GM11168 (cell line): Measurements from ENCODE around the gene SLC39A7.

Source experiments
- in situ Hi-C: fragments of 300-500 bp; cut with MboI; formaldehyde crosslinking; loops from one replicate; pipeline ENCODE4 v1.12.0; 2022; ENCODE audit warnings: low sequenced_read_pairs; ENCODE audit not compliant: unreplicated experiment

SLC39A7 gene, protein sequence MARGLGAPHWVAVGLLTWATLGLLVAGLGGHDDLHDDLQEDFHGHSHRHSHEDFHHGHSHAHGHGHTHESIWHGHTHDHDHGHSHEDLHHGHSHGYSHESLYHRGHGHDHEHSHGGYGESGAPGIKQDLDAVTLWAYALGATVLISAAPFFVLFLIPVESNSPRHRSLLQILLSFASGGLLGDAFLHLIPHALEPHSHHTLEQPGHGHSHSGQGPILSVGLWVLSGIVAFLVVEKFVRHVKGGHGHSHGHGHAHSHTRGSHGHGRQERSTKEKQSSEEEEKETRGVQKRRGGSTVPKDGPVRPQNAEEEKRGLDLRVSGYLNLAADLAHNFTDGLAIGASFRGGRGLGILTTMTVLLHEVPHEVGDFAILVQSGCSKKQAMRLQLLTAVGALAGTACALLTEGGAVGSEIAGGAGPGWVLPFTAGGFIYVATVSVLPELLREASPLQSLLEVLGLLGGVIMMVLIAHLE

DNA sequence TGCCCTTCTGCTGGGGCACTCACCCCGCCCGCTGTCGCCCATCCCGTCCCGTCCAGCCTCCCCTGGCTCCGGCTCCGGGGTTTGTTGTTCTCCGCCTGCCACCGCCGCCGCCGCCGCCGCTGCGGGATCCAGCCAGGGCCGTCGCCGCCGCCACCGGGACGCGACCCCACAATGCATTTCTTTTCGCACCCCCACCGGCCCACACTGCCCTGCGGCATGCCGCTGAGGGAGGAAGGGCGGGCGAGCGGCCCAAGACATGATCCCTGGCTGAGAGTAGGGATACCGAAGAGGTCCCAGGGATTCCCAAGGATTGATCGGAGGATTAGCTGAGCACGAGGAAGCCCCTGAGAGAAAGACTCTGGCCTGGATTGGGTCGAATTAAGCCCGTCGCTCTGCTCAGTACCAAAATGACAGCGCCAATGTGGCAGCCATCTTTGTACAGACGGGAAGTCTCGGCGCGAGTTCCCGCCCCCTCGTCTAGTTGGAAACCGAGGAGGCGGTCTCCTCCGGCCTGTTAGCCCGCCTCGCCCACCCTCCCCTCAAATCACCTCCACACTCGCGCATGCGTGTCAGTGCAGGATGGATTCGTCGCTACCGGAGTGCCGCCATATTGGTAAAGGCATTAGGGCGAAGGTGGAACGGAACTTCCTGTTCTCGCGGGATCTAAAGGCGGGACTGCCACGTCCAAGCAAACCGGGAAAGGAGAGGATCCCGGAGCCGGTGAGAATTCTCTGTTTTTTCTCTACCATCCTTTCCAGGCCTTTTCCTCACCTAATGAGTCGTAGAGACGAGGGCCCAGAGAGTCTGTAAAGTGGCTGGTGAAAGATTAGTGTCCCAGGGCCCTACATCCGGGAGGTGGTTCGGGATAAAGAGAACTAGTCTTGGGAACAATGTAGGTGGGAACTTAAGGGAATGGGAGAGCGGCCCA is at the start of gene SLC39A7, which contains the start of gene RXRB:
SLC39A7 (plus strand) TSS at position 649 of the 928 bp plus-strand sequence. CDS start 379 bp downstream, outside the sequence.
RXRB (minus strand) TSS at position 447 of the 928 bp plus-strand sequence; CDS start at position 258, 189 bp downstream.
- in situ Hi-C loops = no loop called here

DNA sequence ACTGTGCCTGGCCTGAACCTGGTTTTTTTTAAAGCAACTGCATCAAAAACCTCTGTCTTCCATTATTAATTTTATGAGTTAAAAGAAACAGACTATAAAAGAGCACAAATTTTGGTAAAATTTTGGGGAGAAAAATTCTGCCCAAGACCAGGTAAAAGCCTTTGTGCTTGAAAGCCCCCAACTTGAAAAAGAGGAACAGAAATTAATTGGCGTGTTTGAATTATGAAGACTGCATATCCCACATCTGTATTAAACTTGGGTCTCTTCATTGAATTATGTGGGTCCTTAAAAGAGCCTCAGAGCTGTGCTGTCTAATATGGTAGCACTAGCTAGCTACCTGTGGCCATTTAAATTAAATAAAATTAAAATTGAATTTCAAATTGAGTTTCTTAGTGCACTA is 49.6 kb upstream of the SLC39A7 start:
- in situ Hi-C loops = no loop called here

DNA sequence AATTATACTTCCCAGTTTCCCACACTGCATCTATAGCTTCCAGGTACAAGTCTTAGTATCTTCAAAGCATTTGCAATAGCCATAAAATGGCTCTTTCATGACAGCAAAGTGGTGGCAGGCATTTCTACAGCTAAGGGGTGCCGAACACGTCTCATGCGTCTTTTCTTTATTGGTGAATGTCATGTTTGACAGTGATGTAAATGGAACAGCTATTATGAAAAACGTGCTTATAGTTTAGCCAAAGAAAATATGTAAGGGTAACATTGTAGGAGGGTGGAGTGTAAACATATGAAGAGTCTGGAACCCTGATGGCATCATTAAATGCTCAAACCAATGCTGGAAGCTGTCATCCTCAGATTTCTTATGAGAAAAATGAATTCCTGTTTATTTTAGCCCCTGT is 46.3 kb upstream of the SLC39A7 start:
- in situ Hi-C loops = no loop called here

DNA sequence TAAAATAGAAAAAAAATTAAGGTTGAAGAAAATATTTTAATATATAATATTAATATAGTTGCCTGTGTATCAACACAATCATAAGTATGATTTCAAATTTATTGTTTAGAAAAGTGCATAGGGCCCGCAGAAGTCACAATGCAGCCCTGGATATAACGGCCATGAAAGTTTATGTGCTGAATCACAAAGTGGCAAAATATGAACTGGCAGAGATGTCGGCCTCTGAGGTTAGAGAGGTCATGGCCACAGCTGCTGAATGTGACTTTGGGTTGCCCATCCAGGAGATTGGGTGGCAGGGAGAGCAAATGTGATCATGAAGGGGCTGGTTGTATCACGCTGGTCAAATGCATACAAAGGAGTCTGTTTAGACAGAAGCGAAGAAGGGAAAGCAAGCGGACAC is 44.1 kb upstream of the SLC39A7 start:
- in situ Hi-C loops = no loop called here

DNA sequence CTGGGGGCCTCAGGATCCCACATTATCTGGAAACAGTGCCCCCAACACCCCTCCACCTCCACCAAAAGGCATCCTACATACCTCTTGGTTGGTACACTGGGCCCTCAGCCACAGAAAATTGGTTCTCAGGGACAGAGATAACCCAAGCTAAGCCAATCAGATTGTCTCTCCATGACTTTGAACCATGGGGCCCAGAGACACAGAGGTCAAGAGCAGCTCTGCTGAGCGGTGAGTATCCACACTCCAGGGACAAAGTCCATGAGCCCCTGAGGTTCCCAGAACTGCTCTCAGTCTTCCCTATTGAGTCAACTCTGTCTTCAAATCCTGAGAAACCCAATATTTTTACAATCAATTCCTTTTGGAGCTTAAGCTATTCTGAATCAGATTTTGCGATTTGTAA is 43.7 kb upstream of the SLC39A7 start:
- in situ Hi-C loops = no loop called here

DNA sequence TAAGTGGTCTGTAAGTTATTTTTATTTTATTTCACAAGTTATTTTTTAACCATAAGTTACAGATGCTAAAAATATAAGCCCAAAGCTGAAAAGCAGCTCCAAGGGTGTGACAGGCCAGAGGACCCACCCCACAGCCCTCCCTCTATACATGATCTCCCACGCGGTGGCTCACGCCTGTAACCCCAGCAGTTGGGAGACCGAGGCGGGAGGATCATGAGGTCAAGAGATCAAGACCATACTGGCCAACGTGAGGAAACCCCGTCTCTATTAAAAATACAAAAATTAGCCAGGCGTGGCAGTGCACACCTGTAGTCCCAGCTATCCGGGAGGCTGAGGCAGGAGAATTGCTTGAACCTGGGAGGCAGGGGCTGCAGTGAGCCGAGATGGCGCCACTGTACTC is 40.6 kb upstream of the SLC39A7 start:
- in situ Hi-C loops = no loop called here

DNA sequence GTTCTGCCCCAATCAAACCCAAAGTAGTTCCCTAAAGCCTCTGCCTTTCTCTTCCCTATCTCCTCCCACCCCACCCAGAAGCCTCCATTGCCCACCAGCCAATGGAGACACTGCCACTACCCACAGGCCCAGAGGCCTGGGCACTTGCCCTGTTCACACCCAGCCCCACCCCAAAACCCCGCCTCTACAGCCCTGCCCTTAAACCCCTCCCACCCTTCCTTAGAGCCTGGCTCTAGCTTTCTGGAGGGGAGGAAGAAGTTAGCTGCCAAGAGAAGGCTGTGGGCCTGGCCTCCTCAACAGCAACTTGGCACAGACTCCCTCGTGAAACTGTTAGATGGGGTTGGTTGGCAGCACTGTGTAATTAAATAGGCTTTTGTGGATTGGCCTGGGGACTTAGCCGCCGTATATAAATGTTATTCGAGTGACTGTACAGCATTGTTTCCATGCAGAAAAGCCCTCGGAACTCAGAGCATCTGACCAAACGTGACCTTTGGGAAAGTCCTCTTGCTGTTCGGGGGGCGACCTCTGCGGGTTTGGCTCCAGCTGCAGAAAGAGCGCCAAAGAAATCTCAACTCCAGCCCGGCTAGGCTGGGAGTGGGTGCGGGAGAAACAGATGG is 39.8 kb upstream of the SLC39A7 start:
- in situ Hi-C loops = no loop called here

DNA sequence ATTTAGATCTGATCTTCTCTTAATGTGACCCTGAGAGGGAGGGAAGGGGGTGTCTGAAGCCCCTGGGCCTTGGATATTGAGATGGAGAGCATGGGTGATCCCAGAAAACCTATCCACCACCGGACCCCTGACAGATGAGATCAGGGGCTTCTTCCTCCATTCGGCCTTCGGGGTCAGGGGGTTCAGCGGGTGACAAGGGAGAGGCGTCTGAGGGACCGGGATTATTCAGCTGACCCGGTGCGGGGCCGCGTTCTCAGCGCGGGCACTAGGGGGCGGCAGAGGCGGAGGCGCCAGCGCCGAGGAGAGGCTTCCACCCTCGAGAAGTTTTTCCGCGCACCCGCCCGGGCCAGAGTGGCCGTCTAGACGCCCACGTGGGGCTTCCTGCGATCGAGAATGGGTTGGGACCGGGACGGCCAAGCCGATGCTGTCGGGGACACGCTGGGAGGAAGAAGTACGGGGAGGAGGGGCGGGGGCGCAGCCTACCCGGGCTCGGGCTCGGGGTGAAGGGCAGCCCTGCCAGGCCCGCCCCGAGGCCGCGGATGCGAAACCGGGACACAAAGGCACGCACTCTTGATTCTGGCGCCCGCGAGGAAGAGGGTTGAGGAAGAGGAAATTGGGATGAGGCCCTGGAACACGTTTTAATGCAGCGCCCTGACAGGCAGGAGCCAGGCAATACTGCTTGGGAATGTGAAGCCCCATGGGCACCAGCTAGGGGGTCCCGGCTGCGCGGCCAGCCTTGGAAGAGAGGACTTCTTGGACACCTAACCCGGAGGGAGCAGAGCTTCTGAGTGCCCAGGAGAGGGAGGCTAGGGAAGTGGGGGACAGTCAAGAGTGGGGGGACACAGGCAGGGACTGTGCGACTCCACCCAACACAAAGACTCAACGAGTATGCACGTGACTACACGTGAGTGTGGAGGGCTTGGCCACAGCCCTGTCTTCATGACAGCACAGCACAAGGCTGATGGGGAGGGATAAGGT is 39.0 kb upstream of the SLC39A7 start:
- in situ Hi-C loops = no loop called here

DNA sequence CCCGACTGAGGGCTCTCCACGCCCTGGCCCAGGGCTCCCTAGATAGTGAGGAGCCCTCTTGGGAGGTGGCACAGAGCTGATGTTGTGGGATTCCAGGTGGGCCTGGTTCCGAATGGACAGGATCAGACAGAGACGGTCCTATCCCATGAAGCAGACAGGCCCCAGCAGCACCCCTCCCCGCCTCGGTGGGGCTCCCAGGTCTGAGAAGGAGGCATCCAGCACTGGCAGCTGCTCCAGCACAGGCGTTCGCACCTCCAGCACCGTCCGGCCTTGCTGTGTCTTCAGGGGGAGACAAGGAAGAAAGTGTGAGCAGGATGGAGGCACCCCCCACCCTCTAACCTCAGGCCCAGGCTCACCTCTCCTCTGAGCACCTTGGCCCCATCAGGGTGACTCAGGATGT is 37.1 kb upstream of the SLC39A7 start:
- in situ Hi-C loops = no loop called here

DNA sequence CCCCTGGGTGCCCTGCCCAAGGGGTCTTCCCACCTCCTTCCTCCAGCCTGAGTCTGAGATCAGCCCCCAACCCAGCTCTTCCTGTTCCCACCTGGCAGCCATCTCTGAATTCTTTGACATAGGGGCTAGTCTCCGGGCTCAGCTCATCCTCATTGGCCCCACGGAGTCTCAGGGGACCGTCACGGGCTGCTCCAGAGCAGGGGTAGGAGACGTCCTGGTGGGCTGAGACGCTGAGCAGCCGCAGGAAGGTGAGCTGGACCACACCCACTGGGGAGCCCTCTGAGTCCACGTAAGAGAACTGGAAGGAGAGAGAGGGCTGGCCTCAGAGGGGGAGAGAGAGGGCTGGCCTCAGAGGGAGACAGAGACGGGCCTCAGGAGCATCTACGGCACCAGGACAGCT is 36.5 kb upstream of the SLC39A7 start:
- in situ Hi-C loops = no loop called here

DNA sequence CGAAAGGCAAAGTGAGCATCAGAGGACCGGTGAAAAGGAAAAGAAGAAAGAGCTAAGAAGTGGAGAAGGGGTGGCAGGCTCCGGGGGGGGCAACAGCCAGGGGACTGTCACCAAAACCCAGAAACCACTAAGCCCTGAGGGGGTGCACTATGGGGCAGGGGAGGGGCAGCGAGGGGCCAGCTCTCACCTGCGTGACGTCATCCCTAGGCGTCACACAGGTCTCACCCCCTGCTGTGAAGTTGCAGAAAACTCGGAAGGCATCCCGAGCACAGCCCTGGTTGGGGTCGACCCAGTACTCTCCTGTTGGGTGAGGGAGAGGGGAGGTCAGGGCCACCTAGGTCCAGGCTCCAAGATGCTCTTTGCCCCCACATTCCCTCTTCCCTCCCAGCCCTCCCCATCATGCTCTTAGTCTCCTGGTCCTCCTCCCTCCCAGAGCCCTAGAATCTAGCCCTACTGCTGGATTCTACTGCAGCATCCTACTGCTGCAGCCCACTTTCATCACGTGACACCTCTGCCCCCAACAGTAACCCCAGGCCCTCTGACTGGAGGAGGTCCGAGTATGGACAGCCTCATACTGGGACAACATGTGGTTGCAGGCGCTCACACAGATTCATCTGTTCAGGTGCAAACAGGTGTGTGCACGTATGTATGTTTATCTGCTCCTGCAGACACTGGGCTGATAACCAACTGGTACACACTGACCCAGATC is 35.8 kb upstream of the SLC39A7 start:
- in situ Hi-C loops = loop anchor here (5.0 kb wide), 1 partner anchor 82 kb away; no protein-coding TSS in a partner anchor

DNA sequence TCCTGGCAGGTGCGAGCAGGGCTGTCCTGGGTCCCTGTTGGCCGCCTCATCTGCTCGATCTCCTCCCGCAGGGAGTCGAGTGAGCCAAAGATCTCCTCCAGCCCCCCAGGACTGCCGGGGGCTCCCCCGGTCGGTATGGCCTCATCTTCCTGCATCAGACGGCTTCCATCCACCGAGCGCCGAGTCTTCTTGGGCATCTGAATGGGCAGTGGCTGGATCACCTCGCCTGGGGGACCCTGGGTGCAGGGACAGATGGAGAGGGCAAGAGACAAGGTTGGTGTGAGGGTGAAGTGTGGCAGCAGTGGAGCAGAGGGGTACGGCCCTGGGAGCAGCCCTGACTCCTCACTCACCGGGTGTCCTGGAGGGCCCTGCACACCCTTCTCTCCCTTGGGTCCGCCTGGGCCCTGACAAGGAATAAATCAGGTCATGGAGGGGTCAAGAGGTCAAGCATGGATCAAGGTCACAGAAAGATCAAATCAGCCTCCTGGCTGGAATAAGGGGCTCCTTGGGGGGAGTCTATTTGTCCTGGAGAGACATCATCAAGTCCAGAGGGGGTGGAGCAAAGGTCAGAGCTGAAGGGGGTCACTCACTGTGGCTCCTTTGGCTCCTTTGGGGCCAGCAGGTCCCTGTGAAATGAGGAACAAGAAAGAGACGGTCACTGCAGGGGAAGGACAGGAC is 34.9 kb upstream of the SLC39A7 start:
- in situ Hi-C loops = loop anchor here (5.0 kb wide), 1 partner anchor 82 kb away; no protein-coding TSS in a partner anchor

DNA sequence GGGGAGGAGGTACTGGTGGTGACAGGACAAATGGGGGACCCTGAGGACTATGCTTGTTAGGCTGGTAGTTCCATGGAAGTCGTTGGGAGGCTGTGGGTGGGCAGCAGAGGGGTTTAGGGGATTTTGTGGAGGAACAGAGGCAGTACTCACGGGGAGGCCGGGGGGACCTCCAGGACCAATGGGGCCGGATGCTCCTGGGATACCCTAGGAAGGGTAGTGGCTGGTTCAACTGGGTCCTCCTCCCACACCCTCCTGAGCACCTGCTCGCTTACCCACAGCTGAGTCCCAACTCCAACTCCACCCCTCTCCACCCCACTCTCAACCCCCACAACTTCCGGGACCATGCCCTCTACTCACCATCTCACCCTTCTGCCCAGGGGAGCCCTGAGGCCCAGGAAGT is 34.3 kb upstream of the SLC39A7 start:
- in situ Hi-C loops = loop anchor here (5.0 kb wide), 1 partner anchor 81 kb away; no protein-coding TSS in a partner anchor

DNA sequence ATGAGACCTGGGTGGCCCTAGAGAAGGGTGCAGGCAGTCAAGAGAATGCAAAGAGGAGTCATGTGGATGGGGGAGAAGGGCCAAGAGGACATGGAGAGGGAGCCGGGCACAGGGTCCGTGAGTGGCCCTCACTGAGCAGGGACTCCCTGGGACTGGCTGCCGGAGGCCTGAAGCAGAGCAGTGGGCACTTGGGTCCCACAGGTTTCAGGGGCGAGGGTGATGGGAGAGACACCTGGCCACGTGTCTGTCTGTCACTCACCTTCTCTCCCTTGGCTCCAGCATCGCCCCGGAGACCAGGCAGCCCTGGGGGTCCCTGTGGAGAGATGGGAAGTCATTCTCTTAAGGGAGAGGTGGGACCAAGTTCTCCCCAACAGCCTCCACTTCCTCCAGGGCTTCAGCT is 33.9 kb upstream of the SLC39A7 start:
- in situ Hi-C loops = loop anchor here (5.0 kb wide), 1 partner anchor 80 kb away; no protein-coding TSS in a partner anchor

DNA sequence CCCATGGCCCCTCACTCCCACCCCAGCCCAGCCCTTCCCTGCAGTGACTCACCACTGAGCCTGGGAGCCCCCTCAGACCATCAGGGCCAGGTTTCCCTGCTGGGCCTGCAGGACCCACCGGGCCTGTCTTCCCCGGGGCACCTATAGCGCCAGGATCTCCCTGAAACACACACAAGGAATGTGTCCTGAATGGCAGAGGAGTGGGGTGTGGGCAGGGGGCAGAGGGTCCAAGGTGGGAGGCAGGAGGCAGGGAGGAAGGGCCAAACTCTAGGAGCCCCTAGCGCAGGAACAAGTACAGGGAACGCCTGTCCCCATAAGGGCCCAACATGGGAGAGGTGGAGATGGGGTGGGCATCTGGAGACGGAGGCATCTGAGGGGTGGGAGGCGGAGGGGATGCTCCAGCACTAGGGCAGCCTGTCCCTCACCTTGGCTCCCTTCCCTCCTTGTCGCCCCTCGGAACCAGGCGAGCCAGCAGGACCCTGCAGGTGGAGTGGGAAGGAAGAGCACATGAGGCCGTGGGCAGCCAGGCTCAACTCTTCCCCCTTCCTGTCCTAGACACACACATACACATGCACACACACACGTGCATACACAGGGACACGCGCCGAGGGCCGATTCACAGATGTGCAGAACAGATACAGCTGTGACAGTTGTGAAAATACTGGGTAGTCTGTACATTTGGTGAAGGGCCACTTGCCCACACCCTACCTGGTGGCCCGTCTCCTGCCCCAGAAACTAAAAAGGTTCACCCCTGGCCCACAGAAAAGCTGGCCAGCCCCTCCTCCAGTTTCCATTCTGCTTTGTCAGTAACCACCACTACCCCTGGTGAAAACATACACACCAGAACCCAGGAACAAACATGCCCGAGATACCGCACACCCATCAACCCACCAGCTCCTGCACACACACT is 33.0 kb upstream of the SLC39A7 start:
- in situ Hi-C loops = loop anchor here (5.0 kb wide), 1 partner anchor 80 kb away; no protein-coding TSS in a partner anchor

DNA sequence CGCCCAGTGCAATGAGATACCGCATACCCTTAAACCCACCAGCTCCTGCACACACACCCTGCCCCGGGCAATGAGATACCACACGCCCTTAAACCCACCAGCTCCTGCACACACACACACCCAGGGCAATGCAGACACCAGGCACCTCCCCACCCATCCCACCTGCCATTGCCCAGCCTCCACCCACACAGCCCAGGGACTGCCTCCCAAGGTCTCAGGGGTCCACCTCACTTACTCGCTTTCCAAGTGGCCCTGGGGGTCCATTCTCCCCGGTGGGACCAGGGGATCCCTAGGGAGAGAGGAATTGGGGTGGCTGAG is 32.4 kb upstream of the SLC39A7 start:
- in situ Hi-C loops = loop anchor here (5.0 kb wide), 1 partner anchor 79 kb away; no protein-coding TSS in a partner anchor

DNA sequence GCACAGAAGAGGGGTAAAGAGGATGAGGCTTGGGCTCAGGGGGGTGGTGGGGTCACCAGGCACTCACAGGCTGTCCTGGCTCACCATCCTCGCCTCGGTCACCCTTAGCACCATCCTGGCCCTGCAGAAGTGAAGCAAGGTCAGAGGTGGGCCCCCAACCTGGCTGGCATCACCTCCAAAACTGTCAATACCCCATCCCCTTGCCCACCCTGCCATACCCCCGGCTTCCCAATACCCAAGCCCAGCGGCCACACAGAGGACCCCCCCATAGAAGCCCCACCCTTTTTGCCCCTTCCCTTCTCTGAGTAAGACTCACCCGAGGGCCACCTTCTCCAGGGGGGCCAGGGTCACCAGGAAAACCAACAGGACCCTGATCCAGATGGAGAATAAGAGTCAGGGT is 32.0 kb upstream of the SLC39A7 start:
- in situ Hi-C loops = loop anchor here (5.0 kb wide), 1 partner anchor 79 kb away; no protein-coding TSS in a partner anchor
